ENCODE results near the gene SMAD9. TPM values are rescaled to one million over a fixed set of nuclear protein-coding genes. Genes with fewer than 3 reads are reported as not detected.

SMAD9 gene
- total and polyA plus RNA-seq, 9 of the 15 experiments (the other 6 are each of a cell fraction or from before 2014, with no cell fraction given): 0.02 to 0.08 (median 0.03) TPM; not detected in 4

DNA sequence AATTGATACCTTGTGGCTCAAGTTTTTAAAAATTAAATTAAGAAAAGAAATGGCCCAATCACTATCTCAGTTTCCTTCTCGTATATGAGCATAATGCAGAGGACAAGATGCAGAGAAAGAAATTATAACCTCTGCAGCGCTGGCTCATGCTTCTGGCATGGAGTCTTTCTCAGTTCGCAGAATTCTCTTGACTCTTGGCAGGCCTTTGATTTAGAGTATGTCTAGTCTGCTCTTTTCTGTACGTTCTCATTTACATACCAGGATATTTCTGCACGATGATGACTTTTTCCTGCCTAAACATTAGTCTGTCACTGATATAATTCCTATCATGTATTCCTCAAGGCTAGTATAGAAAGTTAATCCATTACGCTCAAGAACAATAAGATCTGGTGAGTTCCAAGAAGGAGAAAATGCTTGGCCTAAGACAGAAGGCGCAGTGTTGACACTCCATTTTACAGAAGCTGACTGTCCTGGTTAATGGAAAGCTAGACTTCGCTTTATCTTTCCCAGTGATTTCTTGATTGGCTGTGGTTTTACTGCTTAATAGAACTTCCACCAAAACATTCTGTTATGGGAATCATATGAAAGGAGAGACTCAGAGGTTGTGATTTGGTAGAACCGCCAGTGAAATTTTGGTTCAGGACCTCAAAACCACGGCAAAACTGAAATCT, 1.7 kb upstream of the SMAD9 start (continued):
- TF ChIP-seq PHF21A (IDR thresholded peaks at IDR 0.05; ENCODE audit: borderline replicate concordance, low read depth) (no peak), BRF1 (IDR thresholded peaks at IDR 0.05; ENCODE audit: borderline replicate concordance, extremely low read depth, insufficient read length) (no peak), NCOA6 (IDR thresholded peaks at IDR 0.05) (no peak), ZNF212 (CRISPR knock-in tag; IDR thresholded peaks at IDR 0.05) (no peak), RBM17 (IDR thresholded peaks at IDR 0.05; ENCODE audit: borderline replicate concordance, low read depth, low read length) (no peak), HDAC3 (IDR thresholded peaks at IDR 0.05; ENCODE audit: borderline replicate concordance, partially characterized antibody) (no peak), TRIM24 (IDR thresholded peaks at IDR 0.05) (no peak), E2F3 (CRISPR knock-in tag; IDR thresholded peaks at IDR 0.05) (no peak)
- TF ChIP-seq, protein P1, sequence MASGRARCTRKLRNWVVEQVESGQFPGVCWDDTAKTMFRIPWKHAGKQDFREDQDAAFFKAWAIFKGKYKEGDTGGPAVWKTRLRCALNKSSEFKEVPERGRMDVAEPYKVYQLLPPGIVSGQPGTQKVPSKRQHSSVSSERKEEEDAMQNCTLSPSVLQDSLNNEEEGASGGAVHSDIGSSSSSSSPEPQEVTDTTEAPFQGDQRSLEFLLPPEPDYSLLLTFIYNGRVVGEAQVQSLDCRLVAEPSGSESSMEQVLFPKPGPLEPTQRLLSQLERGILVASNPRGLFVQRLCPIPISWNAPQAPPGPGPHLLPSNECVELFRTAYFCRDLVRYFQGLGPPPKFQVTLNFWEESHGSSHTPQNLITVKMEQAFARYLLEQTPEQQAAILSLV (tag; IDR thresholded peaks at IDR 0.05): no peak
- TF ChIP-seq, protein P2, sequence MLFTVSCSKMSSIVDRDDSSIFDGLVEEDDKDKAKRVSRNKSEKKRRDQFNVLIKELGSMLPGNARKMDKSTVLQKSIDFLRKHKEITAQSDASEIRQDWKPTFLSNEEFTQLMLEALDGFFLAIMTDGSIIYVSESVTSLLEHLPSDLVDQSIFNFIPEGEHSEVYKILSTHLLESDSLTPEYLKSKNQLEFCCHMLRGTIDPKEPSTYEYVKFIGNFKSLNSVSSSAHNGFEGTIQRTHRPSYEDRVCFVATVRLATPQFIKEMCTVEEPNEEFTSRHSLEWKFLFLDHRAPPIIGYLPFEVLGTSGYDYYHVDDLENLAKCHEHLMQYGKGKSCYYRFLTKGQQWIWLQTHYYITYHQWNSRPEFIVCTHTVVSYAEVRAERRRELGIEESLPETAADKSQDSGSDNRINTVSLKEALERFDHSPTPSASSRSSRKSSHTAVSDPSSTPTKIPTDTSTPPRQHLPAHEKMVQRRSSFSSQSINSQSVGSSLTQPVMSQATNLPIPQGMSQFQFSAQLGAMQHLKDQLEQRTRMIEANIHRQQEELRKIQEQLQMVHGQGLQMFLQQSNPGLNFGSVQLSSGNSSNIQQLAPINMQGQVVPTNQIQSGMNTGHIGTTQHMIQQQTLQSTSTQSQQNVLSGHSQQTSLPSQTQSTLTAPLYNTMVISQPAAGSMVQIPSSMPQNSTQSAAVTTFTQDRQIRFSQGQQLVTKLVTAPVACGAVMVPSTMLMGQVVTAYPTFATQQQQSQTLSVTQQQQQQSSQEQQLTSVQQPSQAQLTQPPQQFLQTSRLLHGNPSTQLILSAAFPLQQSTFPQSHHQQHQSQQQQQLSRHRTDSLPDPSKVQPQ (CRISPR knock-in tag; IDR thresholded peaks at IDR 0.05; ENCODE audit: borderline replicate concordance): no peak

Measured in K562 (cell line).